DOHH2 (cell line): ENCODE results near the gene OXTR.

Source experiments
- H3F3A ChIP-seq: fragments of 200-600 bp; sonication (generic), shearing (Covaris generic); 2 replicates; pipeline ENCODE4 v1.6.0; 2016; ENCODE audit warnings: antibody characterized with exemption, mild to moderate bottlenecking; ENCODE audit not compliant: control insufficient read depth, insufficient read depth
- H3K27ac ChIP-seq: fragments of 200-600 bp; sonication (generic); 2 replicates; pipeline ENCODE4 v1.5.1; 2014; ENCODE audit warnings: low read depth, mild to moderate bottlenecking, low read length, moderate library complexity
- H3K27me3 ChIP-seq: fragments of 200-600 bp; sonication (generic); 2 replicates; pipeline ENCODE4 v1.6.1; 2014; ENCODE audit warnings: mild to moderate bottlenecking, low read length, mixed read lengths; ENCODE audit not compliant: control insufficient read depth
- H3K36me3 ChIP-seq: fragments of 200-600 bp; sonication (generic); 2 replicates; pipeline ENCODE4 v1.6.1; 2014; ENCODE audit warnings: mild to moderate bottlenecking, low read length, moderate library complexity, mixed read lengths; ENCODE audit not compliant: control insufficient read depth
- H3K4me1 ChIP-seq: fragments of 200-600 bp; sonication (generic); 2 replicates; pipeline ENCODE4 v1.6.1; 2014; ENCODE audit warnings: mild to moderate bottlenecking, low read length, mixed read lengths; ENCODE audit not compliant: control insufficient read depth
- H3K4me2 ChIP-seq: fragments of 200-600 bp; sonication (generic); 2 replicates; pipeline ENCODE4 v1.6.0; 2014; ENCODE audit warnings: mild to moderate bottlenecking, low read length, moderate library complexity
- H3K4me3 ChIP-seq: fragments of 200-600 bp; sonication (generic); 2 replicates; pipeline ENCODE4 v1.5.1; 2014; ENCODE audit warnings: mild to moderate bottlenecking, low read length, mixed read lengths
- H3K79me2 ChIP-seq: fragments of 200-600 bp; sonication (generic); 2 replicates; pipeline ENCODE4 v1.6.1; 2014; ENCODE audit warnings: mild to moderate bottlenecking, low read length, mixed read lengths; ENCODE audit not compliant: control insufficient read depth
- H3K9me2 ChIP-seq: fragments of 200-600 bp; sonication (generic); replicated peaks from 2 replicates; pipeline ENCODE4 v1.6.1; 2014; ENCODE audit warnings: mild to moderate bottlenecking, low read length, mixed read lengths; ENCODE audit not compliant: control insufficient read depth
- H3K9me3 ChIP-seq: fragments of 200-600 bp; sonication (generic); 2 replicates; pipeline ENCODE4 v1.6.1; 2014; ENCODE audit warnings: antibody characterized with exemption, low read length, mixed read lengths; ENCODE audit not compliant: control insufficient read depth, insufficient read depth
- H4K20me1 ChIP-seq: fragments of 200-600 bp; sonication (generic); 2 replicates; pipeline ENCODE4 v1.6.0; 2014; ENCODE audit warnings: low read depth, mild to moderate bottlenecking, antibody characterized with exemption, low read length, moderate library complexity; ENCODE audit not compliant: control insufficient read depth, insufficient read depth
- CTCF ChIP-seq: fragments of 200-600 bp; sonication (generic); IDR thresholded peaks from one replicate; pipeline ENCODE4 v1.5.1; 2014; ENCODE audit warnings: antibody characterized with exemption, mild to moderate bottlenecking, low read depth, low read length; ENCODE audit not compliant: poor library complexity, severe bottlenecking
- EZH2phosphoT487 ChIP-seq: fragments of 200-600 bp; sonication (generic); IDR thresholded peaks from 2 replicates; pipeline ENCODE4 v1.6.1; 2017; ENCODE audit warnings: borderline replicate concordance, mild to moderate bottlenecking, antibody characterized with exemption, low read length, moderate library complexity, mixed read lengths

The OXTR gene

DNA sequence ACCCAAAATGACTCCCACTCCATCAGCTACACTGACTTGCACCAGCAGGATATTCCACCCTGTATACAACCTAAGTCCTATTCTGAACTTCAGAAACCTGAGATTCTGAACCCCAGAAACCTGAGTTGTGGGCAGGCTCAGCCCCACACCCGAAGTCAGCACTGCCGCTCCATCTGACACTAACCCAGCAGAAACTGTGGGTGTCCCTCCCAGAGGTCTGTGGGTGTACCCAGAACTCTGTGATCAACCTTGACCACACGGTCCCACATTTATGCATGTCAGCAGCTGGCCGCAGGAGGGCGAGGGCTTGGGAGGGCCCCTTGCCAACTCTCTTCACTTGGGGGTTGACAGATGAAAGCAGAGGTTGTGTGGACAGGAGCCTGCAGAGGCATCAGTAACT is 9.3 kb downstream of the OXTR start:
- Histone ChIP-seq H3F3A (no peaks in the 10 kb centered on the region), H4K20me1 (no peaks in the 10 kb centered on the region), H3K4me2 (no peak overlapping the region), H3K27ac (no peak overlapping the region), H3K36me3 (no peaks in the 10 kb centered on the region), H3K4me3 (no peak overlapping the region), H3K9me2 (no peaks in the 10 kb centered on the region), H3K79me2 (no peaks in the 10 kb centered on the region), H3K9me3 (no peaks in the 10 kb centered on the region), H3K4me1 (no peaks in the 10 kb centered on the region), H3K27me3 (no peaks in the 10 kb centered on the region)
- TF ChIP-seq CTCF = no peak
- no peak for TF ChIP-seq EZH2phosphoT487

DNA sequence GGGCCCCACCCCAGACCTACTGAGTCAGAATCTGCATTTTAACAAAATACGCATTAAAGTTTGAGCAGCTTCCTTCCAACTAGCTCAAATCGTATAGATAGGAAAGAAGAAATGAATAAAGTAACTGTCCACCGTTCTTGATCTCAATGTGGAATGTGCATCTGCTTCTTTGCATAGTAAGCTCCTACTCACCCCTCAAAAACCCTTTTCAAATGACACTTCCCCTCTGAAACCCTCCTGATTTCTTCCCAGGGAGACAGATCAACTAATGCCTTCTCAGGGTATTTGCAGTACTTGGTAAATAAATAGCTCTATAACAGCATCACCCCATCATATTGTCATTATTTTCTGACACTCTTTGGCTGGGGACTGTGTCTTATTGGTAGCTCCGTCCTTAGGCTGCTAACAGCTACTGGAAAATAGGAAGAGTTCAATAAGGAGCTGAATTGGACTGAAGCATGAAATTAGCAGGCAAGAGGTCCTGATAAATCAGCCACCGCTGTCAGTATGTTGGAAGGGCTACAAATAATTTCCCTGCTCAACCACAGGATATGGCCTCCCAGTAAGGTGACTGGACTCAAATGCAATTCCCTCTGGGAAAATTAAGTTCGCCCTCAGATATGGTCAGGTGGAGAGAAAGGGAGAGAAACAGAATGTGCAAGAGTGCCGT is 10.2 kb downstream of the OXTR start:
- H3K27ac ChIP-seq = no peak overlapping the region
- H3K27me3 ChIP-seq = no peaks in the 10 kb centered on the region
- H3K4me1 ChIP-seq = no peaks in the 10 kb centered on the region
- TF ChIP-seq EZH2phosphoT487 (no peak), CTCF (no peak)
- no peaks in the 10 kb centered on the region for H3K9me2 ChIP-seq
- no peaks in the 10 kb centered on the region for H3K36me3 ChIP-seq
- no peaks in the 10 kb centered on the region for H3F3A ChIP-seq
- no peaks in the 10 kb centered on the region for H3K79me2 ChIP-seq
- H3K4me3 ChIP-seq = no peak overlapping the region
- no peaks in the 10 kb centered on the region for H4K20me1 ChIP-seq
- no peak overlapping the region for H3K4me2 ChIP-seq
- no peaks in the 10 kb centered on the region for H3K9me3 ChIP-seq

- no peak overlapping the region for H3K27ac ChIP-seq
Measured at GRCh38 chr3:8757551-8758518, 11.6 kb downstream of the OXTR start.

More at GRCh38 chr3:8757551-8758518, 11.6 kb downstream of the OXTR start:
- TF ChIP-seq CTCF (no peak), EZH2phosphoT487 (no peak)
- H3K79me2 ChIP-seq = no peaks in the 10 kb centered on the region
- no peak overlapping the region for H3K4me2 ChIP-seq
- no peaks in the 10 kb centered on the region for H3K27me3 ChIP-seq
- no peaks in the 10 kb centered on the region for H4K20me1 ChIP-seq
- H3K9me2 ChIP-seq = no peaks in the 10 kb centered on the region
- H3K36me3 ChIP-seq = no peaks in the 10 kb centered on the region
- H3F3A ChIP-seq = no peaks in the 10 kb centered on the region
- no peaks in the 10 kb centered on the region for H3K4me1 ChIP-seq
- H3K9me3 ChIP-seq = no peaks in the 10 kb centered on the region
- no peak overlapping the region for H3K4me3 ChIP-seq
